Activated CD4-positive, alpha-beta T cell treated with anti-CD3 and anti-CD28 coated beads, Interleukin-10, Interleukin-2, amounts not matched to agents 100 ng/mL and 50 ng/mL, durations not matched to agents 16 hours and 8 hours (primary cell): ENCODE measurements around the gene TTC34.
"Not testable (repeated sequence)": the region's sequence is repeated elsewhere in the genome, so short reads cannot be mapped to it uniquely, and the experiment has no call there.

Source experiments
- DNase-seq: peaks from one replicate; pipeline ENCODE4 v3.0.0-alpha.2; 2020

The TTC34 gene

GRCh38 chr1:2810899-2811532, 9.5 kb upstream of the TTC34 start:
- no peak for DNase-seq

- DNase-seq = no peak
Measured at GRCh38 chr1:2810281-2810680, 8.8 kb upstream of the TTC34 start.

- no peak for DNase-seq
Measured at GRCh38 chr1:2809656-2810055, 8.2 kb upstream of the TTC34 start.

- DNase-seq = no peak
Measured at GRCh38 chr1:2808831-2809605, 7.5 kb upstream of the TTC34 start.

GRCh38 chr1:2808386-2808705, 6.9 kb upstream of the TTC34 start:
- no peak for DNase-seq

GRCh38 chr1:2807678-2808385, 6.3 kb upstream of the TTC34 start:
- DNase-seq = no peak

- DNase-seq = no peak
Measured at GRCh38 chr1:2807036-2807435, 5.5 kb upstream of the TTC34 start.

GRCh38 chr1:2806591-2806990, 5.1 kb upstream of the TTC34 start:
- DNase-seq = no peak

- no peak for DNase-seq
Measured at GRCh38 chr1:2805801-2806430, 4.4 kb upstream of the TTC34 start.

GRCh38 chr1:2804628-2805351, 3.3 kb upstream of the TTC34 start:
- DNase-seq = no peak

- no peak for DNase-seq
Measured at GRCh38 chr1:2803931-2804627, 2.6 kb upstream of the TTC34 start.

- no peak for DNase-seq
Measured at GRCh38 chr1:2803086-2803930, 1.8 kb upstream of the TTC34 start.

- DNase-seq = no peak
Measured at GRCh38 chr1:2802421-2802961, 998 bp upstream of the TTC34 start.

GRCh38 chr1:2801046-2801445, 447 bp downstream of the TTC34 start:
- no peak for DNase-seq

GRCh38 chr1:2800664-2801045, 838 bp downstream of the TTC34 start:
- DNase-seq = no peak

- no peak for DNase-seq
Measured at GRCh38 chr1:2799811-2800663, 1.5 kb downstream of the TTC34 start.

GRCh38 chr1:2798958-2799357, 2.5 kb downstream of the TTC34 start:
- not testable (repeated sequence) for DNase-seq

GRCh38 chr1:2797741-2798016, 3.8 kb downstream of the TTC34 start:
- DNase-seq = no peak

GRCh38 chr1:2796890-2797740, 4.4 kb downstream of the TTC34 start:
- no peak for DNase-seq
